LNCAP (cell line): ENCODE data around the gene TNK2.

Source experiments
- TF ChIP-seq, protein P1 (sequence below): fragments of 450-650 bp; IDR thresholded peaks from 2 replicates; pipeline ENCODE4 v1.5.1; 2017; ENCODE audit warnings: mild to moderate bottlenecking

TNK2 gene

DNA sequence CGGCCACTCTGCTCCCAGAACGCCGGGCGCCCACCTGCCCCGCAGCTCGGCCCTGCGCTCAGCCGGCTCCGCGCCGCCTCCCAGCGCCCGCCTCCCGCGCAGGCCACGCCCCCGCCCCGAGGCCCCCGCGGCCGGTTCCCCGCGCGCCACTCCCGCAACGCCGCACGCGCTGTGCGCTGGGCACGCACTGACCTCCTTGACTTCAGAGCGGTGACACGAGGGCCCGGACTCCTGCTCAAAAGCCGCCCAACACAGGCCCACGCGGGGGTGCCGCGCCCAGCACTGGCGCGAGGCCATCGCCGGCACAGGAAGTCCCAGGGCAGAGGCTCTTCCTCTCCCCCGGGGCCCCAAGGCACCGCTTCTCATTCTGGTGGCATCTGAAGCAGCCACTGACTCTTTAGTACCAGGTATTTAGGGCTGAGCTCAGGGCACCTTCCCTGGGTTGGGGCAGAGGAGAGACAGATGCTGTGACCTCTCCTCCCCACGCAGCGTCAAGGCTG lies 12.4 kb downstream of the TNK2 start:
- TF ChIP-seq, protein P1, sequence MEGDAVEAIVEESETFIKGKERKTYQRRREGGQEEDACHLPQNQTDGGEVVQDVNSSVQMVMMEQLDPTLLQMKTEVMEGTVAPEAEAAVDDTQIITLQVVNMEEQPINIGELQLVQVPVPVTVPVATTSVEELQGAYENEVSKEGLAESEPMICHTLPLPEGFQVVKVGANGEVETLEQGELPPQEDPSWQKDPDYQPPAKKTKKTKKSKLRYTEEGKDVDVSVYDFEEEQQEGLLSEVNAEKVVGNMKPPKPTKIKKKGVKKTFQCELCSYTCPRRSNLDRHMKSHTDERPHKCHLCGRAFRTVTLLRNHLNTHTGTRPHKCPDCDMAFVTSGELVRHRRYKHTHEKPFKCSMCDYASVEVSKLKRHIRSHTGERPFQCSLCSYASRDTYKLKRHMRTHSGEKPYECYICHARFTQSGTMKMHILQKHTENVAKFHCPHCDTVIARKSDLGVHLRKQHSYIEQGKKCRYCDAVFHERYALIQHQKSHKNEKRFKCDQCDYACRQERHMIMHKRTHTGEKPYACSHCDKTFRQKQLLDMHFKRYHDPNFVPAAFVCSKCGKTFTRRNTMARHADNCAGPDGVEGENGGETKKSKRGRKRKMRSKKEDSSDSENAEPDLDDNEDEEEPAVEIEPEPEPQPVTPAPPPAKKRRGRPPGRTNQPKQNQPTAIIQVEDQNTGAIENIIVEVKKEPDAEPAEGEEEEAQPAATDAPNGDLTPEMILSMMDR: no peak

GRCh38 chr3:195895078-195895860 lies 13.1 kb downstream of the TNK2 start:
- TF ChIP-seq, protein P1: peak; percentile 4; the same call in 1 of the 2 replicates

- TF ChIP-seq, protein P1: no peak
These were observed 14.4 kb downstream of the TNK2 start for GRCh38 chr3:195893916-195894465.

DNA sequence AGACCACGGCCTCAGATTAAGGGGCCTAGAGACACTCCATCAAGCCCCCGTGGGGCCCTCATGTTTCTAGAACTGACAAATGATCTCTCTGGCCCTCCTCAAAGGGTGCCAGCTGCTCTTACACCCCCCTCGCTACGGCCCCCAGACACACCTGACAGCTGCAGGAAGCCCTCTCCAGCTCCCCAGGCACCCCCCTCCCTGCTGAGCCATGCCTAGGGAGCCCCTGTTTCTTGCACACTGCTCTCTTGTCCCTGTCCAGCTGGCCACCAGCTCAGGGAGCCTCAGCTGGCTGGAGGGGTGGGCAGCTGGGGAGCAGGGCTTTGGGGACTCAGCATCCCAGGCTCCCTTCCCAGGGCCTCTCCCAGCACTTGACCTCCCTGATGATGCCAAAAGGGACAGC lies 14.8 kb downstream of the TNK2 start:
- TF ChIP-seq, protein P1: no peak

GRCh38 chr3:195893044-195893395 lies 15.3 kb downstream of the TNK2 start:
- TF ChIP-seq, protein P1: no peak

DNA sequence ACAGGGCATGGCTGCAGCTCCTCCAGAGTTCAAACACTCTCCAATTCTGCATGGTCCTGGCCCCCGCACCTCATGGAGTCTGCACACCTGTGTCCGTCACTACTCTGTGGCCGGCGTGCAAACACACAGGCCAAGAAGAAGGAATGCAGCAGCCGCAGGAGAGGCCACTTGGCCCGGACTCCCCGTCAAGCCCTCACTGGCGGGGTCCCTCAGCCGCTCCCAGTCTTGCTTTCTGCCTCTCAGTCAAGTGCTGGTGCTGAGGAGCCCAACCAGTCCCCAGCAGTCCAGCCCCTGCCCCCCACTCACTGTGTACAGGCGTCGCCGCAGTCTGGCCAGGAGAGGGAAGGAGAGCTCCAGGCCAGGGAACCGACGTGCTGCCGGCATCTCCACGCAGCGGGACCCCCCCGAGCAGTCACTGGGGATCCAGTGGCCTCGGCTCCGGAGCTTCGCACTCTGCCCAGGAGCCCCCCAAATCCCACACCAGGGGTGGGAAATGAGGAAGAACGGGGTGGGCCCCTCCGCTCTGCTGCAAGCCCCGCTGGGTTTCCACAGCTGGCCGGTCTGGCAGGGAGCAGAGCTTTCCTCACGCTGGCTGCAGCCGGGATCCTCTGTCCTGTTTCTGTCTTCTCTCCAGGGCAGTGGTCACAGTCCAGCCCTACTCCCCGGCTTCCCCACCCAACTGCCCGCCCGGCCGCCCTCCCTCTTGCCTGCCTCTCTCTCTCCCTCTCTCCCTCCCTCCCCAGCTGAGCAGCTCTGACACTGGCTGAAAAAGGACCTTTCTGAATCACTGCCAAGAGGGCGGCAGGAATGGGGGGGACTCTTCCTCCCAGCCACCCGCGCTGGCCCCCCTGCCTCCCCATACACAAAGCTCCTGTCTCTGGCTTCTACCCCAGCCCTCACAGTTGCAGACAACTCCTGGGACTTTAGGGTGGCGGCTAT lies 16.0 kb downstream of the TNK2 start:
- TF ChIP-seq, protein P1: no peak

DNA sequence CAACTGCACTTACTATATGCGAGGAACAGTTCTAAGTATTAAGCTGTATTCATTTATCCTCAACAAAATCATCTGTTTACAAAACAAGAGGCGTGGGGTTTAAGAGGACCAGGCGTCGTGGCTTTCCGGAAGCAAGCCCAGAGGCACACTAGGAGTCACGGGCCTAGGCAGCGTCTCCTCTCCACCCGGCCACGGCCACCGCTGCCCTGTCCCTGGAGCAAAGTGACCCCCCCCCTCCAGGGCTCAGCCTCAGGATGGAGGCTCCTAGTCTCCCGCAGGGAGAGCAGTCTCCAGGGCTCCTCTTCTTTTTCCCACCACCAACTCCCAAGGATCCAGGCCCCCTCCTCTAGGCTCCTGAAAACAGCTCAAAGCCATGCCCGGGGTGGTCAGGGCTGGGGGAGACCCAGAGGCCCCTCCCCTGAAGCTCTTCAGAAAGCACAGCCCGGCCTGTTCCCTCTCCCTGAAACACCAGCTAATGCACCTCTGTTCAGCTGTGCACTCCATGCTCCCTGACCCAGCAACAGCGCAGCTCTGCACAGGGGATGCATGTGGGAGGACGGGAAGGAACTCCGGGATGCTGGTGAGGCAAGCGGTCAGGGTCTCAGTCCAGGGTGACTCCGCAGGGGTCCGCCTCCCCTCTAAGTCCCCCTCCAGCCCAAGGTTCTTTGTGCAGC lies 16.8 kb downstream of the TNK2 start:
- TF ChIP-seq, protein P1: no peak
